Measurements from ENCODE around the gene SSTR5.

GRCh38 chr16:1124291-1124690 lies 51.7 kb downstream of the SSTR5 start:
- no peak for TF ChIP-seq CTCF (IDR thresholded peaks at IDR 0.05)
- no peak for TF ChIP-seq POLR2A (IDR thresholded peaks at IDR 0.05)

Data from upper lobe of left lung (tissue), 4 donors.